ENCODE measurements around the gene DIAPH3. TPM values are rescaled to one million over a fixed set of nuclear protein-coding genes. Genes with fewer than 3 reads are reported as not detected.

Gene DIAPH3
- total RNA-seq, 1 donor from 2014 or later = 30.8 TPM

GRCh38 chr13:59721926-59722910, 441.5 kb downstream of the DIAPH3 start:
- intact Hi-C loops (cut with micrococcal nuclease) = no loop called here
- Mint-ChIP-seq H3K27me3 (ENCODE audit: low read depth) (no peaks in the 10 kb centered on the region), H3K27ac (no peak overlapping the region), H3K36me3 (ENCODE audit: low read depth) (no peaks in the 10 kb centered on the region), H3K4me3 (ENCODE audit: low read depth) (no peak overlapping the region), H3K4me1 (ENCODE audit: low read depth) (peaks cover 2% of the 10 kb centered on the region), H3K9me3 (no peaks in the 10 kb centered on the region)
- no peak for DNase-seq (ENCODE audit: low spot score)

GRCh38 chr13:59715611-59716010, 448.1 kb downstream of the DIAPH3 start:
- no peaks in the 10 kb centered on the region for H3K36me3 Mint-ChIP-seq (ENCODE audit: low read depth)
- no peaks in the 10 kb centered on the region for H3K27me3 Mint-ChIP-seq (ENCODE audit: low read depth)
- DNase-seq (ENCODE audit: low spot score) = no peak
- intact Hi-C loops (cut with micrococcal nuclease) = no loop called here
- H3K4me3 Mint-ChIP-seq (ENCODE audit: low read depth) = no peak overlapping the region
- no peak overlapping the region for H3K27ac Mint-ChIP-seq
- H3K4me1 Mint-ChIP-seq (ENCODE audit: low read depth) = no peaks in the 10 kb centered on the region
- H3K9me3 Mint-ChIP-seq = no peaks in the 10 kb centered on the region

GRCh38 chr13:59710996-59711701, 452.6 kb downstream of the DIAPH3 start:
- DNase-seq (ENCODE audit: low spot score) = no peak
- Mint-ChIP-seq H3K9me3 (no peaks in the 10 kb centered on the region), H3K36me3 (ENCODE audit: low read depth) (no peaks in the 10 kb centered on the region), H3K4me3 (ENCODE audit: low read depth) (no peak overlapping the region), H3K27me3 (ENCODE audit: low read depth) (no peaks in the 10 kb centered on the region), H3K27ac (no peak overlapping the region), H3K4me1 (ENCODE audit: low read depth) (no peaks in the 10 kb centered on the region)
- intact Hi-C loops (cut with micrococcal nuclease) = no loop called here

DNA sequence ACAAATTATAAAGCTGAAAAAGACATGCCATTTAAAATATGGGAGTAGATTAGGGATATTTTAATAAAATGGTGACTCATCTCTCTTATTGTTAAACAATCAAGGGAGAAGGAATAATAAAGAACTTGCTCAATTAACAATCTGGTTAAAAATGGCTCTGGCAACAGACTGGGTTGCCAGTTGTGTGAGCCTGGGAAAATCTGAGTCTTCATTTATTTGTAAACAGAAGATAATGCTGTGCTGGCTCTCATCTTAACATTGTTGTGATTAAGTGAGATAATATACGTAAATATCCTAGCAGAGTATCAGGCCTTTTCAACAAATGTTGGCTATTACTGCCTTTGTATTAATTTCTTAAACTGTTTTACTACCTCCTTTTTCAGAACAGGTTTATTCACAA, 453.3 kb downstream of the DIAPH3 start:
- no peak overlapping the region for H3K27ac Mint-ChIP-seq

DNA sequence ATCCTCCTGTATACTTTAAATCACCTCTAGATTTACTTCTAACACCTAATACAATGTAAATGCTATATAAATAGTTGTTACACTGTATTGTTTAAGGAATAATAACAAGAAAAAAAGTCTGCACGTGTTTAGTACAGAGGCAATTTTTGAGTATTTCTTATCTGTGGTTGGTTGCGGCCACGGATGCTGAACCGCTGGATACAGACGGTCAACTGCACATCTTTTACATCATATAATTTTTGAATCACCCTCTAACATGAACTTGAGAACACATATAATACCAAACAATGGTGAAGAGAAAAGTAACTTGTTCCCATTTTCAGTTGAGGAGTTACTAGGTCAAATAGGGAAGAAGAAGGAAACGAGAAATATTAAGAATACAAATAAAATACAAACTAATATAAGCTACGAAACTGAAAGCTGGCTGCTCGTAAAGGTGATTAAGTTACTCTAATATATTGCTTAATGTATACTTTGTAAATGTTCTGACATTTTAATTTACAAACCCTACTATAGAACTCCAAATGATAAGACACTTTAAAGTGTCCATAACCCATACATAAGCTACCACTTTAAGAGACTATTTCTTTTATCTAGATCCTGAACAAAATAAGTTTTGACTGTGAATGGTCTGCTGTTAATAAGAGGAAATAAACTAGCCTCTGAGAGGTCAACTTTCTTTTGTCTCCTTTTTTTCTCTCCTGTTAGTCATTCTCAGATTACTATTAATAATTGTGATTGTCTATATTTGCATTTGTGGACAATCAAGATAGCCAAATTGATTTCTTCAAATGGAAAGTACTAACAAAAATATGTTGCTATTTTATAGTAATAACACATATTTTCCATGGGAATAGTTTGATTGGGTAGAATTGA, 457.4 kb downstream of the DIAPH3 start:
- DNase-seq (ENCODE audit: low spot score) = no peak
- H3K27me3 Mint-ChIP-seq (ENCODE audit: low read depth) = no peaks in the 10 kb centered on the region
- no peak overlapping the region for H3K4me3 Mint-ChIP-seq (ENCODE audit: low read depth)
- no peaks in the 10 kb centered on the region for H3K36me3 Mint-ChIP-seq (ENCODE audit: low read depth)
- no peaks in the 10 kb centered on the region for H3K9me3 Mint-ChIP-seq
- intact Hi-C loops (cut with micrococcal nuclease) = no loop called here
- H3K4me1 Mint-ChIP-seq (ENCODE audit: low read depth) = no peaks in the 10 kb centered on the region
- H3K27ac Mint-ChIP-seq = no peak overlapping the region

More for the DNA sequence above, 453.3 kb downstream of the DIAPH3 start:
- DNase-seq (ENCODE audit: low spot score) = no peak
- H3K36me3 Mint-ChIP-seq (ENCODE audit: low read depth) = no peaks in the 10 kb centered on the region
- H3K27me3 Mint-ChIP-seq (ENCODE audit: low read depth) = no peaks in the 10 kb centered on the region
- H3K4me3 Mint-ChIP-seq (ENCODE audit: low read depth) = no peak overlapping the region
- intact Hi-C loops (cut with micrococcal nuclease) = no loop called here
- H3K9me3 Mint-ChIP-seq = no peaks in the 10 kb centered on the region
- no peaks in the 10 kb centered on the region for H3K4me1 Mint-ChIP-seq (ENCODE audit: low read depth)

DNA sequence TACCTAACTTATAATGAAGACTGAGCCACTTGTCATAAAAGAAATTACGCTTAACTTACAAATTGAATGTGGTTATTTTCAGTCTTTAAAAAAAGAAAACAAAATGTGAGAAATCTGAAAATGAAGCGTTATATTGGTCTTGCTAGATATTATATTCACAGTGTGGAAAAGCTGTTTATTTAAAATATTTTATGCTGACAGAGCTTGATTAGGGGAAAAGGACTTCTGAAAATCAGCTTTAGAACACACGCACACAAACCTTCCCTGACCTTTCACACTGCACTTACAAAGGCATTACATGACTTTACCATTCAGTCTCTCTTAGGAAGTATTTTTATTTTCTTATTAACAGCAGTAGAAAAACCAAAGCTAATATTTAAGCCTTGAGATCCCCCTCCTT, 461.5 kb downstream of the DIAPH3 start:
- no peak overlapping the region for H3K4me3 Mint-ChIP-seq (ENCODE audit: low read depth)
- intact Hi-C loops (cut with micrococcal nuclease) = no loop called here
- H3K27me3 Mint-ChIP-seq (ENCODE audit: low read depth) = no peaks in the 10 kb centered on the region
- H3K27ac Mint-ChIP-seq = no peak overlapping the region
- no peaks in the 10 kb centered on the region for H3K9me3 Mint-ChIP-seq
- H3K4me1 Mint-ChIP-seq (ENCODE audit: low read depth) = no peaks in the 10 kb centered on the region
- no peaks in the 10 kb centered on the region for H3K36me3 Mint-ChIP-seq (ENCODE audit: low read depth)
- DNase-seq (ENCODE audit: low spot score) = no peak

DNA sequence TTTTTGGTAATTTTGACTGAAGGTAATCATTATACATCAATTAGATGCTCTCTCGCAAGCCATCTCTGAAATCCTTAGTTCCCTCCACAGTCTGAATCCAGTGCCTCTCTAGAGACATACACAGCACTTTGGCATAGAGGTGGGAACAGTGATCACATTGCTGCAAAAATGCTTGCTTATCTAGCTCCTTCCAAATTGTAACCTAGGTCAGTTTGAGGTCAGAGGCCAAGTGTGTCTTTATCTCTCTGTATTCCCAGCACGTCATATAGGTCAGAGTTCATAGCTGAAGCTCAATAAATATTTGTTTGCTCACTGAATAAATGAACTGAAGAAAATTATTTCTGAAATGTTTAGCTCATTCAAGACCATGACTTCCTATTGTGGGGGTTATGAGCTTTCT, 462.5 kb downstream of the DIAPH3 start:
- Mint-ChIP-seq H3K4me1 (ENCODE audit: low read depth) (no peaks in the 10 kb centered on the region), H3K4me3 (ENCODE audit: low read depth) (no peak overlapping the region), H3K36me3 (ENCODE audit: low read depth) (no peaks in the 10 kb centered on the region), H3K9me3 (no peaks in the 10 kb centered on the region), H3K27me3 (ENCODE audit: low read depth) (no peaks in the 10 kb centered on the region), H3K27ac (no peak overlapping the region)
- intact Hi-C loops (cut with micrococcal nuclease) = no loop called here
- DNase-seq (ENCODE audit: low spot score) = no peak

GRCh38 chr13:59700281-59700680, 463.4 kb downstream of the DIAPH3 start:
- DNase-seq (ENCODE audit: low spot score) = no peak
- intact Hi-C loops (cut with micrococcal nuclease) = no loop called here
- Mint-ChIP-seq H3K27me3 (ENCODE audit: low read depth) (no peaks in the 10 kb centered on the region), H3K27ac (no peak overlapping the region), H3K36me3 (ENCODE audit: low read depth) (no peaks in the 10 kb centered on the region), H3K4me3 (ENCODE audit: low read depth) (no peak overlapping the region), H3K4me1 (ENCODE audit: low read depth) (no peaks in the 10 kb centered on the region), H3K9me3 (no peaks in the 10 kb centered on the region)

- no peaks in the 10 kb centered on the region for H3K4me1 Mint-ChIP-seq (ENCODE audit: low read depth)
- no peak for DNase-seq (ENCODE audit: low spot score)
- H3K9me3 Mint-ChIP-seq = no peaks in the 10 kb centered on the region
- intact Hi-C loops (cut with micrococcal nuclease) = no loop called here
- no peaks in the 10 kb centered on the region for H3K27me3 Mint-ChIP-seq (ENCODE audit: low read depth)
- H3K36me3 Mint-ChIP-seq (ENCODE audit: low read depth) = no peaks in the 10 kb centered on the region
- H3K27ac Mint-ChIP-seq = no peak overlapping the region
- no peak overlapping the region for H3K4me3 Mint-ChIP-seq (ENCODE audit: low read depth)
Measured at GRCh38 chr13:59696271-59696670, 467.5 kb downstream of the DIAPH3 start.

DNA sequence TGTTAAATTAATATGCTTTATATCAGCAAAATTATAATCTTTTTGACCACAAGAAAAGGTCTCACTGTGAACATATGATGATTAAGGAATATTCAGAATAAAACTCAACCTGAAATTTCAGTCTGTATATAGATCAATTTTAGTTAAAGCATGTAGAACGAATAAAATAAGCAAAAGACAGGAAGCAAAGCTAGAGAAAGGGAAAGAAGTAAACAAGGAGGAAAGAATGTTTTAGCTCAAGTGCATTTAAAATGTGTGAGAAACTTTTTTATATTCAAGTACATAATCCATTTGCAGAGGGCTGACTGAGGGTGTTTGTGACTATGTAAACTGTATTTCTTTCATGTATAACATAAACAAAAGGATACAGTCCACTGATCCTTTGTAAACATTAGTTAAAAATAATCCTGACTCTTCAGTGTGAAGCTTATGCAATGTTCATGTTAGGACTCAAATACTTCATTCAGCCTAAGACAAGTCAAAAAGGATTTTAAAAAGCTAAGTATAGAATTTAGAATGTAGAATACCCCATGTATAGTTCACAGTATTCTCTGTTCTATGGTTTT, 472.1 kb downstream of the DIAPH3 start:
- Mint-ChIP-seq H3K27ac (no peak overlapping the region), H3K4me1 (ENCODE audit: low read depth) (no peaks in the 10 kb centered on the region), H3K4me3 (ENCODE audit: low read depth) (no peak overlapping the region), H3K36me3 (ENCODE audit: low read depth) (no peaks in the 10 kb centered on the region), H3K27me3 (ENCODE audit: low read depth) (no peaks in the 10 kb centered on the region), H3K9me3 (no peaks in the 10 kb centered on the region)
- intact Hi-C loops (cut with micrococcal nuclease) = no loop called here
- no peak for DNase-seq (ENCODE audit: low spot score)

- Mint-ChIP-seq H3K9me3 (no peaks in the 10 kb centered on the region), H3K27me3 (ENCODE audit: low read depth) (no peaks in the 10 kb centered on the region), H3K4me1 (ENCODE audit: low read depth) (no peaks in the 10 kb centered on the region), H3K36me3 (ENCODE audit: low read depth) (no peaks in the 10 kb centered on the region), H3K4me3 (ENCODE audit: low read depth) (no peak overlapping the region), H3K27ac (no peak overlapping the region)
- intact Hi-C loops (cut with micrococcal nuclease) = no loop called here
- DNase-seq (ENCODE audit: low spot score) = no peak
Measured at GRCh38 chr13:59690857-59691500, 472.7 kb downstream of the DIAPH3 start.

GRCh38 chr13:59689057-59689456, 474.7 kb downstream of the DIAPH3 start:
- H3K4me3 Mint-ChIP-seq (ENCODE audit: low read depth) = no peak overlapping the region
- no peaks in the 10 kb centered on the region for H3K9me3 Mint-ChIP-seq
- no peaks in the 10 kb centered on the region for H3K36me3 Mint-ChIP-seq (ENCODE audit: low read depth)
- H3K27me3 Mint-ChIP-seq (ENCODE audit: low read depth) = no peaks in the 10 kb centered on the region
- intact Hi-C loops (cut with micrococcal nuclease) = no loop called here
- H3K27ac Mint-ChIP-seq = no peak overlapping the region
- no peaks in the 10 kb centered on the region for H3K4me1 Mint-ChIP-seq (ENCODE audit: low read depth)
- no peak for DNase-seq (ENCODE audit: low spot score)

Measured in activated T-helper 2 cell treated with anti-CD3 and anti-CD28 coated beads, Interferon-gamma antibody, Interleukin-2, Interleukin-4, amounts not matched to agents 10 μg/mL and 5 μg/mL and 100 μg/mL, durations not matched to agents 14 hours and 24 hours and 36 hours (primary cell).